Right lung (tissue), 5 donors: Measurements from ENCODE around the gene SUSD6. TPM values are rescaled to one million over a fixed set of nuclear protein-coding genes. Genes with fewer than 3 reads are reported as not detected.
"Not testable (repeated sequence)": the region's sequence is repeated elsewhere in the genome, so short reads cannot be mapped to it uniquely, and the experiment has no call there.

Source experiments
- DNase-seq, 2 donors: peaks; one replicate each; pipeline ENCODE4 v3.0.0-alpha.2; 2013
- polyA plus RNA-seq, 5 donors: library from polyadenylated mRNA; unstranded; fragments of 120-200 nt; gene quantifications; one replicate each; pipeline versions ENCODE4 v1.2.1 to v1.2.3, GENCODE V29; 2013; ENCODE audit warnings: inconsistent platforms in 1 of 5, low replicate concordance in 1 of 5; ENCODE audit not compliant: insufficient read length in 5 of 5, insufficient read depth in 1 of 5

Gene SUSD6
- polyA plus RNA-seq, 5 donors = 23.6 to 36.9 (median 29.3) TPM

- DNase-seq = not testable (repeated sequence)
Measured at GRCh38 chr14:69647642-69648041, 36.2 kb downstream of the SUSD6 start.

GRCh38 chr14:69648480-69649451 lies 37.4 kb downstream of the SUSD6 start:
- DNase-seq = no peak

GRCh38 chr14:69650948-69651369 lies 39.6 kb downstream of the SUSD6 start:
- DNase-seq = no peak

GRCh38 chr14:69651664-69652063 lies 40.3 kb downstream of the SUSD6 start:
- DNase-seq = no peak

- no peak for DNase-seq
Measured at GRCh38 chr14:69652942-69653684, 41.7 kb downstream of the SUSD6 start.

GRCh38 chr14:69654116-69654515 lies 42.7 kb downstream of the SUSD6 start:
- no peak for DNase-seq

GRCh38 chr14:69657950-69658355 lies 46.6 kb downstream of the SUSD6 start:
- DNase-seq = no peak

GRCh38 chr14:69658664-69659261 lies 47.4 kb downstream of the SUSD6 start:
- no peak for DNase-seq

- no peak for DNase-seq
Measured at GRCh38 chr14:69660344-69661193, 49.2 kb downstream of the SUSD6 start.

GRCh38 chr14:69661194-69661537 lies 49.8 kb downstream of the SUSD6 start:
- DNase-seq = no peak

- DNase-seq = no peak
Measured at GRCh38 chr14:69662636-69663299, 51.4 kb downstream of the SUSD6 start.

- DNase-seq = no peak
Measured at GRCh38 chr14:69663300-69663643, 51.9 kb downstream of the SUSD6 start.

GRCh38 chr14:69664265-69664664 lies 52.9 kb downstream of the SUSD6 start:
- DNase-seq = no peak

GRCh38 chr14:69664865-69665526 lies 53.6 kb downstream of the SUSD6 start:
- no peak for DNase-seq

- no peak for DNase-seq
Measured at GRCh38 chr14:69665631-69666030, 54.2 kb downstream of the SUSD6 start.

- DNase-seq = no peak
Measured at GRCh38 chr14:69666112-69666511, 54.7 kb downstream of the SUSD6 start.

- DNase-seq = no peak
Measured at GRCh38 chr14:69666690-69667211, 55.4 kb downstream of the SUSD6 start.

GRCh38 chr14:69667938-69668335 lies 56.5 kb downstream of the SUSD6 start:
- no peak for DNase-seq

GRCh38 chr14:69669375-69669774 lies 58.0 kb downstream of the SUSD6 start:
- no peak for DNase-seq

GRCh38 chr14:69670093-69670492 lies 58.7 kb downstream of the SUSD6 start:
- no peak for DNase-seq
